Measurements from ENCODE around the gene GRK3.
"Not testable (repeated sequence)": the region's sequence is repeated elsewhere in the genome, so short reads cannot be mapped to it uniquely, and the experiment has no call there.

Gene GRK3

DNA sequence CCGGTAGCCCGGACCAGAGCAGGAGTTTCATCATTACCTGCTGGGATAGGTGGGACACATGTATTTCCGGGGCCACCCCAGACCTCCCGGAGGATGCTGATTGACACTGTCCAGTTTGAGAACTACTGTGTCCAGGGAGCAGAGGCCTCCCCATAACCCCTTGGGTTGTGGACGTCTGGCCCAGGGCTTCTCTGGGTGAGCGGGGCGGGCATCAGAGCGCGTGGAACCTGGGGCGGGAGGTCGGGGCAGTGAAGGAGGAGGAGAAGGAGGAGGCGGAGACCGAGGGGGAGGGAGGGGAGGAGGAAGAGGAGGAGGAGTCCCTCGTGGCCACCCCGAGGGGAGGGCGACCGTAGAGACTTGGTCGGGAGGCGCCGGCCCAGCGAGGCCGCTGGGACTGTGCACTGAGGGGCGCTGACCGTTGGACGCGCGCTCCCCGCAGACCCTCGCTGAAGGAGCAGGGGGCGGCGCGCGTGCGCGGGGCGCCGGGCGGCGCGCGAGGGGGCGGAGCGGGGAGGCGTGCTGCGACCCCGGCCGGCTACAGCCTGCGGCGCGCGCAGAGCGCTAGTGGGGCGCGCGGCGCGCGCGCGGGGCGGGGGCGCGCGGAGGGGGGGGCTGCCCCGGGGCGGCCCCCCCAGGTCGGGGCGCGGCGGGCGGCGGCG is at the start of gene GRK3:
Gene GRK3 (plus strand): TSS at position 356 of the 659 bp plus-strand sequence. CDS start 366 bp downstream, outside the sequence.
- peak; percentile 50 for DNase-seq

DNA sequence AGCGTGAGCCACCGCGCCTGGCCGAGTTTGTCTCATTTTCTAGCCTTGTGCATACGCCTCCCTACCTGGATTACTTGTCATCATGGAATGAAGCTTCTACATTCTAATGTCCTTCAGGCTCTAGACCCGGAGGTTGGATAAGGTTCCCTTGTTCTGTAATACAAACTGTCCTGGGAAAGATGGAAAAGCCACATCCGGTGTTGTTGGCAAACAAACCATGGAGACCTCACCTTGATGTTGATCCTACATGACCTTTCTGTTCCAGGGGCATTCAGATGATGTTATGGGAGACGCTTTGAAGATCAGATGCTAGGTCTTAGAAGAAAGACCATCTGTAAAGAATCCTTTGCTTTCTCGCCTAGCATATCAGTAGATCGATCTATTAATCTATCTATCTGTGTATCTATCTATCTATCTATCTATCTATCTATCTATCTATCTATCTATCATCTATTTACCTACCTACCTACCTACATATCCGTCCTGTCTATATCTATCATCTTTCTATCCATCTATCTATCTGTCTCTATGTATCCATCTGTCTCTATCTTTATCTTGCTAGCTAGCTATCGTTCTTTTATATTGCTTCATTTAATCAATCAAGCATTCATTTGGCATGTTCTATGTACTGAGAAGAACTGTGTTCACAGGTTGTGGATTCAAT is 46.3 kb upstream of the GRK3 start:
- no peak for DNase-seq

DNA sequence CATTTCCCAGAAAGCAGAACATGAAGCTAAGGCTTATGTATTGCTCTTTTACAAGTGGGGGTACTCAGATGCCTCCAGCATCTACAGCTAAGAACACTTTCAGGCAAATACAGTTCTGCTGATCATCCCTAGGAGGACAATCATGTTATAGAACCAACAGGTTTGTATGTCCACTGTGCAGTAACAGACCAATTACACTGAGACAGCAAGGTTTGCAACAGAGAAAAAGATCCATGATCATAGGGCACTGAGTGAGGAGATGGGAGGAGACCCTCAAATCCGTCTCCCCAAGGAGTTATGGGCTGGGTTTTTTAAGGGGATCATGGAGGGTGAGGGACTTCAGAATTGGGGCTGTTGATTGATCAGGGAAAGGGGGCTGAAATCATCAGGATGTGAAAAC is 39.1 kb upstream of the GRK3 start:
- no peak for DNase-seq

DNA sequence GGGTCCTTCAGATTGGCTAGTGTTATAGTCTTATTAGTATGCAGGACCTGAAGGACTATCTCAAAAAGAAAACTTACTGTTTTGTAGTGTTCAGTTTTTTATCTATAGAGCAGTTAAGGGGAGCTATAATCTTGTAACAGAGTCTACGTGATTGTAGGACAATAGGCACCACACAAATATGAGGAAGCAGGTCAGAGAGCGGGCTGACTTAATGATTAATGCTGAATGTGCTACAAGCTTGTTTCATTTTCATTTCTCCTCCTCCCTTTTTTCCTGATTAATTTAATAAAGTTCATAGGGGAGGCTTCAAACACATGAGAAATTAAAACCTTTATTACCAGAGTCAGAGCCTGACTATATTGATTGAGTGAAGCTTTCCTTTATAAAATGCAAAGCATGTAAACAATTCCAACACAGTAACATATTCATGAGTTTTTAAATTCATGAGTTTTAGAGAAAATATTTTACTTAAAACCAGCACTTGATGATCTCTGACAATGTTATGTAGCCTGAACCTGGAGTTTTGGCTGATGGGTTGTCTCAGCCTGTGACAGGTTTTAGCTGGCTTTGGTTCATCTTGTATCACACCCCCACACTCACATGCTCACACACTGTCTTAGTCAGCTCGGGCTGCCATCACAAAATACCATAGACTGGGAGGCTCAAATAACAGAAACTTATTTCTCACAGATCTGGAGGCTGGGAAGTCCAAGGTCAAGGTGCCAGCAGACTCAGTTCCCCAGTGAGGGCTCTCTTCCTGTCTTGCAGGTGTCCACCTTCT is 38.5 kb upstream of the GRK3 start:
- DNase-seq = not testable (repeated sequence)

DNA sequence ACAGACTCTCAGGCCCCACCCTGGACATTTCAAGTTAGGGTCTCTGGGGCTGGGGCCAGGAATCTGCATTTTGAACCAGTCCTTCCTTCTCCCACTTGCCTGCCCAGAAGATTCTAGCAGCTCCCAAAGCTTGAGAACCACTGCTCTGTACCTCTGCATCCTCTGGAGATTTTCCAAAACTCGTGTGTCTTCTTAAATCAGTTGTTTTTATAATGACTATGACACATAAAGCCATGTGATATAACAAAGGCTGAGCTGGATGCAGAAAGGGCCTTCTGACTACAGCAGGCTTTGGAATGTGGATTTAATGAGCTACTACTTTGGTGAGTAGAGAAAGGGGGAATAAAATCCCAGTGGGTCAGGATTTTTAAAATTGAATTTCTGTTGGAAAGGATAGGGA is 37.5 kb upstream of the GRK3 start:
- DNase-seq = not testable (repeated sequence)

DNA sequence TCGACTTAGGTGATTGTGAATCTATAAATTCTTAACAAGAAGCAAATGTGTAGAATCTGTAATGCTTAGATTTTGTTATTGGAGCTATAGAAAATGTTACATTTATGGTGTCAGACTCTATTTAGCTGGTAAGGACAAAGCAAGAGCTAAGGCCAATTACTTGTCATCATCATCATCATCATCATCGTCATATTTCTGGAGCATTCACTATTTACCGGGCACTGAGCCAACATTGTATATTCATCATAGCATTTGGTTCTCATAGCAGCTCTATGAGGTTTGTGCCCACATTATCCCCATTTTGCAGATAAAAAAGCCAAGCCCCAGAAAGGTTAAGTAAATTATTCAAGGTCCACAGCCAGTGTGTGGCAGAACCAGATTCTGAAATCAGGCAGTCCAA is 36.4 kb upstream of the GRK3 start:
- DNase-seq = not testable (repeated sequence)

DNA sequence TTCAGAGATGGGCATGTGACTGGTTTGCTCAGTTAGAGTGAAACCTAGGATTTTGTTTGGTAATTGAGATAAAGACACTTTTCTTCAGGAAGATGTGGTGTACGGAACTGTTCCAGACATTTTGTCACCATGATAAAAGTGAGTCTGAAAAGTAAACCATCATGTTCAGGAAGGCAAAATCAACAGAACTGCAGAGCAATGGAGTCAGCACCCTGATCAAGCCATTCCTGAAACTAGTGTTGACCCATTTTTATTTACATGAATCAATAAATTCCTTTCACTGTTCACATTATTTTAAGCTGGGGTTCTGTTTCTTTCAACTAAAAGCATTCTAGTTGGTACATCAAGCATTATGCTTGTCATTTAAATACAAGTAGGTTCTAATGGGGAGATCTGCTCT is 35.4 kb upstream of the GRK3 start:
- not testable (repeated sequence) for DNase-seq

DNA sequence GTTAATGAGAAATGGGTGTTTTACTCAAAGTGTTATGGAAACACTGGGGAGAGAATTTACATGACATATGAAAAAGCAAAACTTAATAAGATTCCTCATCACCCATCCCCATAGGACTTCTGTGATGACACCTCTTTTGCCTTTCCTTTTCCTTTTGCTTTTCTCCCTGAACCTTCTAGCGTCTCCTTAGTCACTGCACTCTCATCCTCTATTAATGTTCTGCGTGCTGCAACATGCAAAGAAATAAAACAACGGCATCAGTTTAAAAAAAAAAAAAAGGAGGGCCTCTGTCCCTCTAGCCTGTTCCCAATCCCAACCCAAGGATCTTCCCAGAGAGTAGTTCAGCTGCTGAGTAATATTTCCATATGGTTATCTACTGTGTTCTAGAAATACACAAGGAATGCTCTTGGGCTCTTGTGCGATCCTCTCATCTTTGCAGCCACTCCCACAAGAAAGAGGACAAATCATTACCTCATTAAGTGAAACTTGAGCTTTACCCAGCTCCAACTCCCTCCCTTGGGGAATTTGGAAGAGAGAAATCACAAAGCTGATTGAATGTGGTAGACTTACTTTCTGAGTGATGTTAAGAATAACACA is 34.8 kb upstream of the GRK3 start:
- not testable (repeated sequence) for DNase-seq

DNA sequence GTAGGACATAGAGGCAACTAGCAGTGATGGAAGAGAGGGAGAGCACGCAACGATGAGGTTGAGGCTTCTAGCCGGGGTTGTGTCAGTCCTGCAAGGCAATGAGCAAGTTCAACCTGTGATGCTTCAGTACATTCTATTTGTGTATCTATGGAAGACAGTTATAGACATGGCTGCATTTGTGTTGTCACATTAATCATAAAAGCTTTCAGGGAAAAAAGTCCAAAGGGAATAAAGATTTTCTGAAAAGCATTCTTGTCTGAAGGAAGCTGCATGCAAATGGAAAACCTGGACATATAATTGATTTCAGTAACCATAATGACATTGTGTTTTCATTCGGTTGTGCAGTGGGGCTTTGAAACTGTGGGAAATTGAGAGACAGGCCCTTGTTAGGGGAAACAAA is 32.8 kb upstream of the GRK3 start:
- DNase-seq = not testable (repeated sequence)

DNA sequence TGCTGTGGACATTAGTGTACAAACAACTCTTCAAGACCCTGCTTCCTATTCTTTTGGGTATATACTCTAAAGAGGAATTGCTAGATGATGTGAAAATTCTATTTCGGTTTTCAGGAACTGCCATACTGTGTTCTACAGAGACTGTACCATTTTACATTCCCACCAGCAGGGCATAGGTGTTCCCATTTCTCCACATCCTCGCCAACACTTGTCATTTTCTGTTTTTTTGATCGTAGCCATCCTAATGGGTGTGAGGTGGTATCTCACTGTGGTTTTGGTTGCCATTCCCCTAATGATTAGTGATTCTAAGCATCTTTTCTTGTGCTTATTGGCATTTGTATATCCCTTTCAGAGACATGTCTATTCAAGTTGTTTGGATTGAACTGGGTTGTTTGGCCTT is 29.8 kb upstream of the GRK3 start:
- no peak for DNase-seq

DNA sequence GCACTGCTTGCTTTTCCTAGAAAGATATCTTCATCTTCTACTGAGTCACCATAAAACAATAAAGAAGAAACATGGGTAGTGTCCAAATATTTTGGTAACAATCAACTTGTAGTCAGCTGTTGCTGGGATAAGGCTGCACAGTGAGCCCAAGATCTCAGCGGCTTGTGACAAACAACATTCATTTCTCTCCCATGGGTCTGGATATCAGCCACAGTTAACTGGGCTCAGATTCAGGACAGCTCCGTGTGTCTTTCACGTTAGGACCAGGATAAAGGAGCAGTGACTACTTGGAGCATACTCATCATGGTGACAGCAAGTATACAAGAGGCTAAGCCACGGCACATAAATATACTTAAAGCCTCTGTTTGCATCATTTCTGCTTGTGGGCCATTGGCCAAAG is 27.9 kb upstream of the GRK3 start:
- DNase-seq = no peak

DNA sequence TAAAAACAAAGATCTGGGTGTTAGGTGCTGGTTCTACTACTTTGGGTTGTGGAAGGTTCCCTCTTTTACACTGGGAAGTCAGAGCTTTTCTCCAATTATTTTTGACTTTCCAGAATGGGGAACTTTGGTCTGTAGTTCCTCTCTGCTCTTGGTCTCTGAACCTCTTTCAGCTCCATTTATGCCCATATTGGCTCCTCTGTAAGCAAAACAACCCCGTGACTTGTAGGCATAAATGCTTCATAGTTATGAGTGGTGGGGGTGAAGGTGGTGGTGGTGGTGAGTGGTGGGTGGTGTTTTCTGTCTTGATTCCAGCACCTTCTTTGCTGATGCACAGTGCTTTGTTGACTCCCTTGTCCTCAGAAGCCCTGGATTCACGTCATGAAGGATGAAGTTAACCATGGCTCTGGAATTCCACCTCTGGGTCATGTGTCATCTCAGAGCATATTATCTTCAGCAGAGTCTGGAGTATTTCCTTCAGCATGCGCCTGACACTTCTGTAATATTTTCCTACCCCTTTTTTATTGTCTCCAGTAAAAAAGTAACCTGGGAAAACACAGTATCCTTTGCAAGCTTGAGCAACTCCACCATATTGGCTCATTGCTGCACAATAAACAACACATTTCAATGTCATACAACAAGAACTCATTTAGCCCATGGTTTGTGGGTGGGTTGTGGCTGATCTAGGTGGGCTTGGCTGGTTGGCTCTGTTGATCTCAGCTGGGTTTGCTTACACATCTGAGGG is 24.1 kb upstream of the GRK3 start:
- no peak for DNase-seq

DNA sequence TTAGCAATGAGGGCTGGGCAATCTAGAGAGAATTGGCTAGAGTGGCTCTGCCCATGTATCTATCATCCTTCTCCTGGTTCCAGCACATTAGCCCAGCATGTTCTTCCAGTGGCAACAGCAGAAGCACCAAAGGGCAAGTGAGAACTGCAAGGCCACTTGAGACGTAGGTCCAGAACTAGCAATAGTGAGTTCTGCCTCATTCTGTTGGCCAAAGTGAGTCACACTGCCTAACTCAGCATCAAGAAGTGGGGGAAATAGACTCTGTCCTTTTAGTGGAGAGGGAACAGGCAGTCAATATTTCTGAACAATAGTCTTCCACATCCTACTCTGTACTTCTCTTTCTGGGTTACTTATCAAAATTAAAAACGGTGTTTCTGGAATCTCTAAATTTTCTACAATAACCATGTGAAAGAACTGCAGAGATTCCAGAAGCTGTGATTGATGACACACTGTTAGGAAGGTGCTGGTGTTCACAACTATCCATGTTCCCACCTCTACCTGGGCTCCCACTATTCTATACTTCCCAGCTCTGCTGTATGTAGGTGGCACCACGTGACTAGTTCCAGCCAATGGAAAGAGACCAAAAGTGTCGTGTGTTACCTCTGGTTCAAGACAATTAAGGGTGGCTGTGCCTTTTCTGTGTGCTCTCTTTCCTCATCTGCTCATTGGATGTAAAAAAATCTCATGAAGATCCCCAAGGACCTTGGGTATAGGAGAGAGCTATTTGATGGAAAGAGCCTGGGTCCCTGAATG is 23.4 kb upstream of the GRK3 start:
- DNase-seq = no peak

DNA sequence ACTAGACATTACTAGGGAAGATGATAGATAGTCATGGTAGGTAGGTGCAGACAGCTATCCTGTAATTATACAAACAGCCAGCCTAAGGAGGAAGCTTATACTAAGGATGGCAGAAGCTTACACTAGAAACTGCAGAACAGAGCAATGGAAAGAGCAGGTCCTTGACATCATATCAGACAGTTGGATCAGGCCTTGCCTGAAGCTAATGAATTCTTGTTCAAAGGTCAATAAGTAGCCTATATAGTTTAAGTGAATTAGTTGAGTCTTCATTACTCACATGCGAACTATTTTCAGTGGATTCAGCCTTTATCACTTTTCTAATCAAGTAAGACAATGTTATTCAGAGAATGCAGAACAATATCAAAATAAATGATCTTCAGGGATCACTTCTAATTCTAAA is 22.3 kb upstream of the GRK3 start:
- DNase-seq = no peak

DNA sequence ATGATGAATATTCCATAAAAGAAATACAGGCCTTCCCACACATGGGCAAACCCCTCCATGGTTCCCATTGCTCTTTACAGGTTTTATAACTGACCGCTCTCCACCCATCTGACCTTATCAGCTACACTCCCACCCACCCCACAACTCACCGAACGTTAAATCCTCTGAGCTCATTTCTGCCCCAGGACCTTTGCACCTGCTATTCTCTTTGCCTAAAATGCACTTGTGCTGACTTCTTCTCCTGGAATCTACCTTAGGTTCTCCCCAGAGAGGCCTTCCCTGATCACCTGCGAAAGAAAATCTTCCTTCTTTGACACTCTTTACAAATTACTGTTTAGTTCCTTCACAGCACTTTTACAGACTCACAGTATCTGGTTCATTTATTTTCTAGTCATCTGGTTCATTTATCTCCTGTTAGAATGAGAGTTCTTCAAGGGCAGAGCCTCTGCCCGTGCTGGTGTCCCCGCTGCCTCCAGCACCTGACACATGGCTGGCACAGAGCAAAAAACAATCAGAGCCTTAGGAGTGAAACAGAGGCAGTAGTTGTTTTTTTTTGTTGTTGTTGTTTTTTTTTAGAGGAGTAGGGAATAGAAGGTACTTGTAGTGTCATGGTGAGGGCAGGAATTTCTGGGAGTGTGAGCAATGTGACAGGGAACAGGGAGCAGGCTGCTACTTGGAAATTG is 21.6 kb upstream of the GRK3 start:
- no peak for DNase-seq

DNA sequence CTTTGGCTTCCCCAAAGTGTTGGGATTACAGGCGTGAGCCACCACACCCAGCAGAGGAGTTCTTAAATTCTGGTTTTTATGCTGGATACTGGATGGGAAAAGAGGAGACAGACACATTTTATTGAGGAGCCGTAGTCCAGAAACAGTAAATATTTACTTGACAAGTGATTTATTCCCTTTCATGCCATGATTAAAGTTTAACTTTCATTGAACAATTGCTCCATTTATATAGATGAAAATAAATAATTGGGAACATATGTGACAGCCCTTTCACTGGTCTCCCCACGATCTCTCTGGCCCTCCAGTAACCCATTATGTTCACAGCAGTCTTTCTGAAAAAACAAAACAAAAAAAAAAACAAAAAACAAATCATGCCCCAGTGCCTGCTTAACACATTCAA is 19.3 kb upstream of the GRK3 start:
- no peak for DNase-seq

DNA sequence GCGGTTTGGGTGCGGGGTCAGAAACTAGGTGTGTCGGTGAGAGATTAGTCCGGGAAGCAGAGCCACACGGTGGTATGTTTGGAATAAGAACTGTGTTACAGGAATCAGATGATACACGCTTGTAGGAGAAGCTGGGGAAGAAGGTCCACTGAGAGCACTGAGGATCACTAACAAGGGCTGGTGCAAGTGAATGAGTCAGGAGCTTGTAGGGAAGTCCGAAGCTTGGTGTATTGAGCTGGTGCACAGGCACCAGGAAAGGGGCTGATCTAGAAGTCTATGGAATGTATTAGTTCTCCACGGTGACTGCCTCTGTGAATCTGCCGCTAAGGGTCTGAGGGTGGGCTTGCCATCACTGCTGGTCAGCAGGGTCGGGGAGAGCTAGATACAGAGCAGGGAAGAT is 18.8 kb upstream of the GRK3 start:
- DNase-seq = no peak

DNA sequence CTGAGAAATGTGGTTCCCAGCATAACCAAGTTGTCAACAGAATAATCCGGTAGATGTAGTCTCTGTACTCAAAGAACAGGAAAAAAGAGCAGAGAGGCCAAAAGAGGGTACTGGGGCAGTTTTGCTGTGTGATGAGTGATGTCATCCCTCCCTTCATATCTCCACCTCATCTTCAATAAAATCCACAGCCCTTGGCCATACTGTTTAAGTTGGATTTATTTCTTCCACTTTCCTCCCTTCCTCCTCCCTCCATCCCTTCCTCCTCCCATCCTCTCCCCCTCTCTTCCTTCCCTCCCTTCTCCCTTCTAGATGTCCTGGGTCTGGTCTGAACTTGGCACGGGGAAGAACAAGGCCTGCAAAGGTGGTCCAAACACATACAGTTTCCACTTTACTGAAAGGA is 18.2 kb upstream of the GRK3 start:
- DNase-seq = no peak

DNA sequence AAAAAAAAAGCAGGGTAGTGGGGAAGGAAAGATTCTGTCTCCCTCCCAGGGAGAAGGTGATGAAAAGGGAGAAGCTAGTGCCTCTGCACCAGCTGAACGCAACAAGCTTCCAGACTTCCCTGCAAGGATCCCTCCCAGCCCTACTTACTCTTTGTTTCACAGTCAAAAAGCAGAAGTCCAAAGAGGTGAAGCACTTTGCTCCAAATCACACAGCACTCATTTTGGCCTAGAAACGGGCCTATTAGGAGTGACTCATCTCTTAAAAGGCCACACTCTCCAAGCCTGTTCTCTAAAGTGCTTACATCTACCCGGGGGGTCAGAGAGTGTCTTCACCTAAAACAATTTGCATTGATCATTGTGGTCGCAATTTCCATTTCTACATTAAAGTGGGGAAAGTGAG is 17.7 kb upstream of the GRK3 start:
- no peak for DNase-seq

DNA sequence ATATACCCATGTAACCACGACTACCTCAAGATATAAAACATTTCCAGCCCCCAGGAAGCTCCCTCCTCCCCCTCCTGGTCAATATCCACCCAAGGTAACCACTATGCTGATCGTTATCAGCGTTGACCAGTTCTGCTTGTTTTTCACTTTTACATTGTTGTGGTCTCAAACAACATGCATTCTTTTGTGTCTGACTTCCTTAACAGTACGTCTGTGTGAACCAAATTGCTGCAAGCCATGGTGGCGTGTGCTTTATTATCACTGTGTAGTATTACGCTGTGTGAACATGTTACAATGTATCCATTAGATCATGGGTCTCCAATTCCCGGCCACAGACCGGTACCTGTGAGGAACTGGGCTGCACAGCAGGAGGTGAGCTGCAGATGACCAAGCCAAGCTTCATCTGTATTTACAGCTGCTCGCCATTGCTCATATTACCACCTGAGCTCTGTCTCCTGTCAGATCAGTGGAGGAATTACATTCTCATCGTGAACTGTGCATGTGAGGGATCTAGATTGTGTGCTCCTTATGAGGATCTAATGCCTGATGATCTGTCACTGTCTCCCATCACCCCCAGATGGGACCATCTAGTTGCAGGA is 15.5 kb upstream of the GRK3 start:
- no peak for DNase-seq

DNA sequence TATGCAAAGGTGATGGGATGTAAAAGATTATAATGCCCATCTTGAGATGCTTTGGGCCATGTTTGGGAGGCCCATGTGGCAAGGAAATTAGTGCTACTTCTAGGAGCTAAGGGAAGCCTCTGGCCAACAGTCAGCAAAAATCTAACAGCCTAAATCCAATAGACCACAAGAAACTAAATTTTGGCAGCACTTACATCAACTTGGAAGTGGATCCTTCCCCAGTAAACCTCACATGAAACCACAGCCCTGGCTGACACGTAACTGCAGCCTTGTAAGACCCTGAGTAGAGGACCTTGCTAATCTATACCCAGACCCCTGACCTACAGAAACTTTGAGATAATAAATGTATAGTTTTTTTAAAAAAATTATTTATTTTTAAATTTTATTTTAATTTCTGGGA is 13.1 kb upstream of the GRK3 start:
- DNase-seq = no peak

Data from activated naive CD4-positive, alpha-beta T cell treated with Interleukin-2 at 50 U/mL for 16 hours (primary cell).